K562 (cell line): ENCODE measurements around the gene MRPL28. TPM values are rescaled to one million over a fixed set of nuclear protein-coding genes. Genes with fewer than 3 reads are reported as not detected.

Experiments used
- ARID1B ChIP-seq: fragments of 450-650 bp; IDR thresholded peaks from 2 replicates; pipeline ENCODE4 v1.6.1; 2016; ENCODE audit warnings: antibody characterized with exemption, mild to moderate bottlenecking, inconsistent platforms
- ATF4 ChIP-seq: fragments of 450-650 bp; formaldehyde crosslinking; IDR thresholded peaks from 2 replicates; pipeline ENCODE4 v1.4.0; 2022; ENCODE audit warnings: mild to moderate bottlenecking, moderate library complexity
- CCAR2 ChIP-seq: fragments of 200-400 bp; formaldehyde crosslinking; IDR thresholded peaks from 2 replicates; pipeline ENCODE4 v1.6.1; 2017; ENCODE audit warnings: mild to moderate bottlenecking, low read depth, low read length
- CCNT2 ChIP-seq: IDR thresholded peaks from 2 replicates; pipeline ENCODE4 v1.6.1; 2011; ENCODE audit warnings: borderline replicate concordance, low read depth, mild to moderate bottlenecking, moderate library complexity, mixed read lengths, low read length; ENCODE audit not compliant: insufficient read length; ENCODE audit errors: extremely low read depth
- ETS1 ChIP-seq: conservative IDR thresholded peaks from 2 replicates; pipeline ENCODE4 v1.6.1; 2011; ENCODE audit warnings: low read depth, mild to moderate bottlenecking, low read length; ENCODE audit not compliant: control insufficient read depth
- FOXJ3 ChIP-seq: sonication (generic); formaldehyde crosslinking; IDR thresholded peaks from 2 replicates; pipeline ENCODE4 v1.4.0; 2020; ENCODE audit warnings: mild to moderate bottlenecking, missing genetic modification reagents
- FOXM1 ChIP-seq, 2 experiments: fragments of 450-650 bp in 1 of 2; sonication (generic) in 1 of 2; formaldehyde crosslinking in 1 of 2; IDR thresholded peaks; 2 replicates each; pipeline versions ENCODE4 v1.6.1 to v1.9.0; 2017 to 2022; ENCODE audit warnings: low read depth in 2 of 2, mild to moderate bottlenecking in 2 of 2, missing genetic modification reagents in 1 of 2, moderate library complexity in 1 of 2
- GATAD2B ChIP-seq: fragments of 450-650 bp; IDR thresholded peaks from 2 replicates; pipeline ENCODE4 v1.6.1; 2017; ENCODE audit warnings: mild to moderate bottlenecking, borderline replicate concordance
- MAFK ChIP-seq: IDR thresholded peaks from 2 replicates; pipeline ENCODE4 v1.6.1; 2011; ENCODE audit warnings: low read length, improper control_type of control experiment
- MBD1 ChIP-seq: fragments of 250-450 bp; sonication (Bioruptor Pico); IDR thresholded peaks from 2 replicates; pipeline ENCODE4 v1.8.0; 2022; ENCODE audit warnings: inconsistent platforms
- MYNN ChIP-seq, 2 experiments: sonication (generic); formaldehyde crosslinking in 1 of 2; IDR thresholded peaks; 2 replicates each; pipeline versions ENCODE4 v1.5.0 to v1.6.1; 2016 to 2020; ENCODE audit warnings: antibody characterized with exemption in 1 of 2, missing genetic modification reagents in 1 of 2
- PML ChIP-seq: IDR thresholded peaks from 2 replicates; pipeline ENCODE4 v1.6.1; 2012; ENCODE audit warnings: low read length, inconsistent platforms
- POLR2G ChIP-seq: fragments of 200-400 bp; formaldehyde crosslinking; IDR thresholded peaks from 2 replicates; pipeline ENCODE4 v1.6.1; 2017; ENCODE audit warnings: low read depth, mild to moderate bottlenecking, antibody characterized with exemption, low read length, moderate library complexity
- RBBP5 ChIP-seq: fragments of 200-600 bp; sonication (generic); IDR thresholded peaks from 2 replicates; pipeline ENCODE4 v1.6.1; 2012; ENCODE audit warnings: borderline replicate concordance, mild to moderate bottlenecking, low read length, control low read depth, inconsistent platforms; ENCODE audit not compliant: insufficient read depth, poor library complexity, severe bottlenecking
- XRCC3 ChIP-seq: fragments of 450-650 bp; IDR thresholded peaks from 2 replicates; pipeline ENCODE4 v1.6.1; 2017; ENCODE audit warnings: mild to moderate bottlenecking, moderate library complexity
- ZBTB1 ChIP-seq: sonication (generic); formaldehyde crosslinking; IDR thresholded peaks from 2 replicates; pipeline ENCODE4 v1.8.1; 2023; ENCODE audit warnings: missing genetic modification reagents, low read depth, mild to moderate bottlenecking, borderline replicate concordance
- ZBTB26 ChIP-seq: fragments of 450-650 bp; formaldehyde crosslinking; IDR thresholded peaks from 2 replicates; pipeline ENCODE4 v1.4.0; 2022; ENCODE audit warnings: missing genetic modification characterization
- ZBTB43 ChIP-seq: sonication (generic); formaldehyde crosslinking; IDR thresholded peaks from 2 replicates; pipeline ENCODE4 v1.8.0; 2023; ENCODE audit warnings: mild to moderate bottlenecking, missing genetic modification reagents
- ZKSCAN1 ChIP-seq: fragments of 150-350 bp; IDR thresholded peaks from 2 replicates; pipeline ENCODE4 v1.6.1; 2016; ENCODE audit warnings: low read depth, low read length
- ZNF444 ChIP-seq: fragments of 250-450 bp; sonication (Bioruptor Pico); IDR thresholded peaks from 2 replicates; pipeline ENCODE4 v1.4.0; 2020; ENCODE audit warnings: mild to moderate bottlenecking, moderate library complexity
- polyA plus RNA-seq, 8 experiments: library from polyadenylated mRNA; depleted of rRNA in 4 of 8; stranded (reverse) in 5 of 8; unstranded in 3 of 8; fragments of >200 nt; fragmentation: Nextera tagmentation in 2 of 8; fragmentation: Illumina TruSeq in 1 of 8; extraction: Ambion mirVana in 2 of 8; extraction: Trizol in 1 of 8; gene quantifications; 2 replicates each; pipeline versions ENCODE4 v1.2.1 to v1.2.3, GENCODE V29; 2011 to 2014; ENCODE audit warnings: inconsistent platforms in 1 of 8, missing spikeins in 1 of 8
- total RNA-seq, 7 experiments: library from RNA; depleted of rRNA in 6 of 7; stranded (reverse); fragments of >200 nt in 6 of 7; fragmentation: Illumina TruSeq in 2 of 7; extraction: Trizol in 2 of 7; gene quantifications; 2 replicates each; pipeline versions ENCODE4 v1.2.1 to v1.2.3, GENCODE V29; 2011 to 2021; ENCODE audit warnings: low replicate concordance in 1 of 7

MRPL28 gene
- total and polyA plus RNA-seq, 9 of the 15 experiments (the other 6 are each of a cell fraction or from before 2014, with no cell fraction given): 2.5 to 323 (median 175) TPM

- TF ChIP-seq ETS1 (no peak), ZKSCAN1 (no peak), ARID1B (no peak), FOXM1 (IDR thresholded peaks at IDR 0.05; ENCODE audit: low read depth) (no peak), FOXM1 (CRISPR knock-in tag; IDR thresholded peaks at IDR 0.05; ENCODE audit: low read depth) (no peak), RBBP5 (peak; percentile 52), CCNT2 (peak; percentile 32), ZNF444 (no peak), CCAR2 (no peak), XRCC3 (no peak), GATAD2B (0 out of 2 replicates have a peak, but pooled peaks have one; percentile 67), ZBTB43 (no peak), MAFK (no peak), ATF4 (CRISPR knock-in tag) (no peak), POLR2G (peak; percentile 77), MBD1 (CRISPR knock-in tag) (no peak), ZBTB26 (no peak), ZBTB1 (CRISPR knock-in tag) (no peak), PML (no peak), MYNN (IDR thresholded peaks at IDR 0.05) (no peak), MYNN (CRISPR knock-in tag; IDR thresholded peaks at IDR 0.05) (no peak), FOXJ3 (CRISPR knock-in tag) (no peak)
Measured at GRCh38 chr16:381789-382717, 11.7 kb upstream of the MRPL28 start, which contains the start of gene PGAP6 (continued).
